H1 (cell line): ENCODE measurements around the gene RALGAPA1.

Experiments used
- CHD1 ChIP-seq: IDR thresholded peaks from 2 replicates; pipeline ENCODE4 v1.6.1; 2012; ENCODE audit warnings: low read depth, low read length, improper control_type of control experiment
- KDM1A ChIP-seq: fragments of 200-600, 300-600 bp; sonication (generic); IDR thresholded peaks from 2 replicates; pipeline ENCODE4 v1.7.1; 2016; ENCODE audit warnings: mild to moderate bottlenecking, low read length, borderline replicate concordance
- POLR2AphosphoS5 ChIP-seq: IDR thresholded peaks from 2 replicates; pipeline ENCODE4 v1.6.1; 2011; ENCODE audit warnings: low read depth, low read length
- POU5F1 ChIP-seq: IDR thresholded peaks from 2 replicates; pipeline ENCODE4 v1.6.1; 2011; ENCODE audit warnings: low read depth, mild to moderate bottlenecking, low read length, moderate library complexity
- RFX5 ChIP-seq: IDR thresholded peaks from 2 replicates; pipeline ENCODE4 v1.6.1; 2011; ENCODE audit warnings: low read depth, low read length, improper control_type of control experiment, borderline replicate concordance
- TCF12 ChIP-seq: IDR thresholded peaks from 2 replicates; pipeline ENCODE4 v1.6.1; 2011; ENCODE audit warnings: low read depth, mild to moderate bottlenecking, low read length
- YY1 ChIP-seq: IDR thresholded peaks from 2 replicates; pipeline ENCODE4 v1.6.1; 2011; ENCODE audit warnings: low read depth, mild to moderate bottlenecking, low read length
- TF ChIP-seq, protein P1 (sequence below): IDR thresholded peaks from 2 replicates; pipeline ENCODE4 v1.6.1; 2011; ENCODE audit warnings: low read length, improper control_type of control experiment
- TF ChIP-seq, protein P2 (sequence below), 3 experiments: IDR thresholded peaks; 1 replicate in 2 of 3; 2 replicates in 1 of 3; pipeline versions ENCODE4 v1.5.1 to v1.6.1; 2011; ENCODE audit warnings: low read length in 3 of 3, mild to moderate bottlenecking in 3 of 3, inconsistent platforms in 2 of 3, low read depth in 1 of 3, moderate library complexity in 1 of 3; ENCODE audit not compliant: insufficient read depth in 1 of 3; ENCODE audit errors: control extremely low read depth in 1 of 3

DNA sequence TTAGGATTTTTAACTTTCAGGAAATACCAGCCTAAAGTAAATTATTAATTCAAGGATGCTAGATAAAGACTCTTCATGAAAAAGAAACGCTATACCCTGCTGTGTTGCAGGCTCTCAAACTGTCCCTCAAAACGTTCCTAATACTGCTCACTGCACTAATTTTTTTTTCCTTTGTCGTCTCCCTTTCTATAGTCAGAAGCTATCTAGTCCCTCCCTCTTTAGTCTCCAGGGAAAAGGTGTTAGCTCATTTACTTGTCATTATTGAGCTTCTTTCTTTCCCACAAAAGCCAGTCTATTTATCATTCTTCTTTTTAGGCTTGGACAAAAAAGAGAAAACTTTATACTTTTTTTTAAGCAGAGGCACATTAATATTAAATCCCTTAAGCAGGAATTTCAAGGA lies 305.4 kb downstream of the RALGAPA1 start:
- TF ChIP-seq KDM1A (no peak), RFX5 (no peak), POLR2AphosphoS5 (no peak), TCF12 (no peak), POU5F1 (no peak), CHD1 (no peak), YY1 (no peak)
- TF ChIP-seq, protein P1, sequence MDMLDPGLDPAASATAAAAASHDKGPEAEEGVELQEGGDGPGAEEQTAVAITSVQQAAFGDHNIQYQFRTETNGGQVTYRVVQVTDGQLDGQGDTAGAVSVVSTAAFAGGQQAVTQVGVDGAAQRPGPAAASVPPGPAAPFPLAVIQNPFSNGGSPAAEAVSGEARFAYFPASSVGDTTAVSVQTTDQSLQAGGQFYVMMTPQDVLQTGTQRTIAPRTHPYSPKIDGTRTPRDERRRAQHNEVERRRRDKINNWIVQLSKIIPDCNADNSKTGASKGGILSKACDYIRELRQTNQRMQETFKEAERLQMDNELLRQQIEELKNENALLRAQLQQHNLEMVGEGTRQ, result no peak
- TF ChIP-seq, protein P2, sequence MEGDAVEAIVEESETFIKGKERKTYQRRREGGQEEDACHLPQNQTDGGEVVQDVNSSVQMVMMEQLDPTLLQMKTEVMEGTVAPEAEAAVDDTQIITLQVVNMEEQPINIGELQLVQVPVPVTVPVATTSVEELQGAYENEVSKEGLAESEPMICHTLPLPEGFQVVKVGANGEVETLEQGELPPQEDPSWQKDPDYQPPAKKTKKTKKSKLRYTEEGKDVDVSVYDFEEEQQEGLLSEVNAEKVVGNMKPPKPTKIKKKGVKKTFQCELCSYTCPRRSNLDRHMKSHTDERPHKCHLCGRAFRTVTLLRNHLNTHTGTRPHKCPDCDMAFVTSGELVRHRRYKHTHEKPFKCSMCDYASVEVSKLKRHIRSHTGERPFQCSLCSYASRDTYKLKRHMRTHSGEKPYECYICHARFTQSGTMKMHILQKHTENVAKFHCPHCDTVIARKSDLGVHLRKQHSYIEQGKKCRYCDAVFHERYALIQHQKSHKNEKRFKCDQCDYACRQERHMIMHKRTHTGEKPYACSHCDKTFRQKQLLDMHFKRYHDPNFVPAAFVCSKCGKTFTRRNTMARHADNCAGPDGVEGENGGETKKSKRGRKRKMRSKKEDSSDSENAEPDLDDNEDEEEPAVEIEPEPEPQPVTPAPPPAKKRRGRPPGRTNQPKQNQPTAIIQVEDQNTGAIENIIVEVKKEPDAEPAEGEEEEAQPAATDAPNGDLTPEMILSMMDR (IDR thresholded peaks at IDR 0.05; ENCODE audit: control extremely low read depth in 1 of 3, insufficient read depth in 1 of 3, low read depth in 1 of 3, low read length in 3 of 3), result no peak
